Nephron progenitor cell (in vitro differentiated cells): Measurements from ENCODE around the gene TSSK3.
A peak's percentile ranks its signal among the peaks of the same experiment; 100 is the strongest.

Experiments
- DNase-seq: peaks from one replicate; pipeline ENCODE4 v3.0.0; 2021
- H3K27ac Mint-ChIP-seq: 2 replicates; pipeline ENCODE4 v1.8.0; 2021; ENCODE audit warnings: mild to moderate bottlenecking, moderate library complexity, mixed read lengths
- H3K27me3 Mint-ChIP-seq: 2 replicates; pipeline ENCODE4 v1.8.0; 2021; ENCODE audit warnings: mild to moderate bottlenecking, low read depth, mixed read lengths; ENCODE audit not compliant: poor library complexity
- H3K36me3 Mint-ChIP-seq: 2 replicates; pipeline ENCODE4 v1.8.0; 2021; ENCODE audit warnings: low read depth, mixed read lengths
- H3K4me1 Mint-ChIP-seq: 2 replicates; pipeline ENCODE4 v1.8.0; 2021; ENCODE audit warnings: mixed read lengths
- H3K4me3 Mint-ChIP-seq: 2 replicates; pipeline ENCODE4 v1.8.0; 2021; ENCODE audit warnings: mild to moderate bottlenecking, moderate library complexity, mixed read lengths
- H3K9me3 Mint-ChIP-seq: 2 replicates; pipeline ENCODE4 v1.8.0; 2021; ENCODE audit warnings: mild to moderate bottlenecking, moderate library complexity, mixed read lengths
- TF ChIP-seq, protein P1 (sequence below): fragments of 200-600 bp; sonication (generic); IDR thresholded peaks from 2 replicates; pipeline ENCODE4 v1.5.0; 2021; ENCODE audit warnings: antibody characterized with exemption

TSSK3 gene

DNA sequence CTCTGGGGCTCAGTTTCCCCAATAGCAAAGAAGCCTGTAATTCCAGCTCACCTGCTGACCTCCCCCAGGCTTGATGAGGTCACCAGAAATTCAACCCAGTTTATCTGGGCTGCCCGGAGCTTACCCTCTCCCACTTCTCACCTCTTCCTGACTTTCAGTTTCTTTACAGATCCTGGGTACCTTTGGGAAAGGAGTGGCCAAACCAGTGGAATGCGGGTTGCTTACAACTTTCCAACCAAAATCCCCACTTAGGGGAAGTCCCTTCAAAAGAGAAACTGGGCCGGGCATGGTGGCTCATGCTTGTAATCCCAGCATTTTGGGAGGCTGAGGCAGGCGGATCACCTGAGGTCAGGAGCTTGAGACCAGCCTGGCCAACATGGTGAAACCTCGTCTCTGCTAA lies 20.4 kb upstream of the TSSK3 start:
- Mint-ChIP-seq H3K36me3 (no peaks in the 10 kb centered on the region), H3K4me3 (no peak overlapping the region), H3K9me3 (no peaks in the 10 kb centered on the region), H3K27ac (no peak overlapping the region), H3K27me3 (peaks cover 15% of the 10 kb centered on the region), H3K4me1 (peaks cover 42% of the 10 kb centered on the region)
- TF ChIP-seq, protein P1, sequence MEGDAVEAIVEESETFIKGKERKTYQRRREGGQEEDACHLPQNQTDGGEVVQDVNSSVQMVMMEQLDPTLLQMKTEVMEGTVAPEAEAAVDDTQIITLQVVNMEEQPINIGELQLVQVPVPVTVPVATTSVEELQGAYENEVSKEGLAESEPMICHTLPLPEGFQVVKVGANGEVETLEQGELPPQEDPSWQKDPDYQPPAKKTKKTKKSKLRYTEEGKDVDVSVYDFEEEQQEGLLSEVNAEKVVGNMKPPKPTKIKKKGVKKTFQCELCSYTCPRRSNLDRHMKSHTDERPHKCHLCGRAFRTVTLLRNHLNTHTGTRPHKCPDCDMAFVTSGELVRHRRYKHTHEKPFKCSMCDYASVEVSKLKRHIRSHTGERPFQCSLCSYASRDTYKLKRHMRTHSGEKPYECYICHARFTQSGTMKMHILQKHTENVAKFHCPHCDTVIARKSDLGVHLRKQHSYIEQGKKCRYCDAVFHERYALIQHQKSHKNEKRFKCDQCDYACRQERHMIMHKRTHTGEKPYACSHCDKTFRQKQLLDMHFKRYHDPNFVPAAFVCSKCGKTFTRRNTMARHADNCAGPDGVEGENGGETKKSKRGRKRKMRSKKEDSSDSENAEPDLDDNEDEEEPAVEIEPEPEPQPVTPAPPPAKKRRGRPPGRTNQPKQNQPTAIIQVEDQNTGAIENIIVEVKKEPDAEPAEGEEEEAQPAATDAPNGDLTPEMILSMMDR, result no peak
- DNase-seq, result no peak

DNA sequence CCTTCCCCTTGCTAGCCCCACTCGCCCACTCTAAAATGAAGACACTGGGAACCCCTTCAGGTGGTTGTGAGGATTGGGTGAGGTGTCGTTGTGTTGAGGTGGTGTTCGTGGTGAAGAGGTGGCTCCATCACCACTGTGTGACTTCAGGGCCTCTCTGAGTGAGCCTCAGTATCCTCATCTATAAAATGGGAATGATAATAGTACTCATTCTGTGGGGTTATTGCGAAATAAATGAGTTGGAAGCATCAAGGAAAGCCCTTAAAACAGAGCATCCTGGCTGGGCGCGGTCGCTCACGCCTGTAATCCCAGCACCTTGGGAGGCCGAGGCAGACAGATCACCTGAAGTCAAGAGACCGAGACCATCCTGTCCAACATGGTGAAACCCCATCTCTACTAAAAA lies 19.6 kb upstream of the TSSK3 start:
- peaks cover 15% of the 10 kb centered on the region for H3K27me3 Mint-ChIP-seq
- H3K36me3 Mint-ChIP-seq, result no peaks in the 10 kb centered on the region
- no peak for DNase-seq
- no peak overlapping the region for H3K27ac Mint-ChIP-seq
- no peak overlapping the region for H3K4me3 Mint-ChIP-seq
- H3K9me3 Mint-ChIP-seq, result no peaks in the 10 kb centered on the region
- TF ChIP-seq, protein P1, result no peak
- H3K4me1 Mint-ChIP-seq, result peaks cover 41% of the 10 kb centered on the region

DNA sequence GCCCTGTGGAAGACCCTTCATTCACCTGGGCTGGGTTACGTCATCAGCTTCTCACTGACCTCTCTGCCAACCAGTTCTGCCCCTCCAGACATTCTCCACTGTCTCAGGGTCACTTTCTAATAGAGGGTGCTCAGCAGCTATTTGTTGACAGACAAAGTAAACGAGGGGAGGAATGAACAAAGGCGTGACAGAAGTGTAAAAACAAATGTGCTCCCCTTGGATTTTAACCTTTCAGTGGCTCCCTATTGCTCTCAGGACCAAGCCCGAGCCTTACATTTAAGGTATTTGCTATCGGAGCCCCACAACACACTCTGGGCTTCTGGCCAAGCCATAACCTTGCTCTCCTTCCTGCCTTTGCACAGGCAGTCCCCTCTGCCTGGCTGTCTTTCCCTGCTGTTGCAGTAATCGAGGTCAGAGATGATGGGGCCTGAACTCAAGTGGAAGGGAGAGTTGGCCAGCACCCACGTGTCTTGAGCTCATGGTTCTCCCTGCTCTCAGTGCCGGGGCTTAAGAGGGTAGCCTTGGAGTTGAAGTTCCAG lies 17.0 kb upstream of the TSSK3 start:
- Mint-ChIP-seq H3K4me1 (peaks cover 34% of the 10 kb centered on the region), H3K27ac (peak overlapping the region; percentile 88), H3K27me3 (peaks cover 18% of the 10 kb centered on the region), H3K36me3 (no peaks in the 10 kb centered on the region), H3K9me3 (peaks cover 7% of the 10 kb centered on the region), H3K4me3 (no peak overlapping the region)
- DNase-seq, result no peak
- TF ChIP-seq, protein P1, result no peak

DNA sequence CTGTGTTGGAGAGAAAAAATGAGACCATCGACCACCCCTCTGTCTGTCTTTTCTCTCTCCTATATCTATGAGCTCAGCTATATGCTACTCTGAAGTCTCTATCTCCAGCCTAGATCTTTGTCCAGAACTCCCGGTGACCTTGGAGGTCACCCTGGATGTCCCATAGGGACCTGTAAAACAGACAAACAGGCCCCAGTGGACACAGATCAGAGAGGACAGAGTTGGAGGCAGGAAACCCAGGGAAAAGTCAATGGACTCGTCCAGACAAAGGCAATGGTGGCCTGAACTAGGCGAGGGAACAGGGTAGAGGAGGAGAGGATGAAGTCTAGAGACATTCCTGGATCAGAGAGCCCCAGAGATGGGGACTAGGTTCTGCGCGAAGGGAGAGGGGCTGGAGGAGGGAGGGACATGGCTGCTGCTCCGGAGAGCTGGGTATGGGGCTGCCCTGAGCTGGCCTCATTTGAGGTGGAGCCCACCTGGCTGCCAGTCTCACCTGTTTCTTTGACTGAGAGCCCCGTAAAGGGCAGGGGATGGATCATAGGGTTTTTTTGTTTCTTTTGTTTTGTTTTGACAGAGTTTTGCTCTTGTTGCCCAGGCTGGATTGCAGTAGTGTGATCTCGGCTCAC lies 15.7 kb upstream of the TSSK3 start:
- no peak for DNase-seq
- Mint-ChIP-seq H3K27me3 (peaks cover 18% of the 10 kb centered on the region), H3K36me3 (no peaks in the 10 kb centered on the region), H3K9me3 (peaks cover 16% of the 10 kb centered on the region), H3K27ac (peak overlapping the region; percentile 62), H3K4me3 (peak overlapping the region; percentile 1), H3K4me1 (peaks cover 34% of the 10 kb centered on the region)
- TF ChIP-seq, protein P1, result no peak

DNA sequence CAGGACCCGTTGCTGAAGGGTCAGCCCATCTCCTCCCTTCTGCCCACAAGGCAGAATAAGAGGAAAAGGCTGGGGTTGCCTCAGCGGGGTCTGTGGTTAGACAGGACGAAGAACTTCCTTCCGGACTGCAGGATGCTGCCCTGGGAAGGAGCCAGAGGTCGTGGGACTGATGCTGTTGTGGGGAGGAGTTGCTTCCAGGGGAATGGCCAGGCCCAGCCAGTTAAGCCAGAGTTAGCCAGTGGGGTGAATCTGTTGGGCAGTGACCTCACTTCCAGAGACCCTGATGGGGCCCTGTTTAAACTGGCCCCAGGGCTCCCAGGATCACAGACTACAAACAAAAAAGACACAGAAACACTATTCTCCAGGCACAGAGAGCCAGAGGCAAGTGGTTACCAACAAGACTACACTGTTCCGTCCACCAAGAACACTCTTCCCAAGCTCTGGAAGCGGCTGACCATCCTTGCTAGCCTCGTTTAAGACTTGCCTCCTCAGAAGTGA lies 13.1 kb upstream of the TSSK3 start:
- peak overlapping the region; percentile 68 for H3K27ac Mint-ChIP-seq
- H3K4me3 Mint-ChIP-seq, result no peak overlapping the region
- no peaks in the 10 kb centered on the region for H3K36me3 Mint-ChIP-seq

More for the DNA sequence above, 13.1 kb upstream of the TSSK3 start:
- Mint-ChIP-seq H3K9me3 (peaks cover 16% of the 10 kb centered on the region), H3K4me1 (peaks cover 57% of the 10 kb centered on the region), H3K27me3 (peaks cover 14% of the 10 kb centered on the region)
- no peak for DNase-seq
- TF ChIP-seq, protein P1, result no peak
